ENCODE results near the gene CCNE1. TPM values are rescaled to one million over a fixed set of nuclear protein-coding genes. Genes with fewer than 3 reads are reported as not detected.
"Not testable (repeated sequence)": the region's sequence is repeated elsewhere in the genome, so short reads cannot be mapped to it uniquely, and the experiment has no call there.

The CCNE1 gene
- total RNA-seq, 2 donors from 2014 or later, result 33.3 to 34.9 TPM

DNA sequence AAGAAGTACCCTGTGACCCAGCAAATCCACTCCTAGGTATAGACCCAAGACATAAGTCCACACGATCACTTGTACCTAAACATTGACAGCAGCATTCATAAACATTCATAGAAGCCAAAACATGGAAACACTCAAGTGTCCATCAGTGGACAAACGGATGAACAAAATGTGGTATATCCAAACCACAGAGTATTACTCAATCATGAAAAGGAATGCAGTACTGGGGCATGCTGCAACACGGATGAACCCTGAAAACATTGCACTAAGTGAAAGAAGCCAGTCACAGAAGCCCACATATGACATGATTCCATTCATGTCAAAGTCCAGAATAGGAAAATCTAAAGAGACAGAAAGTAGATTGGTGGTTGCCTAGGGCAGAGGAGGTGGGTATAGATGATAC lies 22.8 kb upstream of the CCNE1 start:
- H3K27ac Mint-ChIP-seq, result no peak overlapping the region
- Histone ChIP-seq H3K9ac (ENCODE audit: extremely low read depth, low read length, poor library complexity, severe bottlenecking) (no peak overlapping the region), H3K36me3 (ENCODE audit: control insufficient read depth, insufficient read depth, low read length) (no peaks in the 10 kb centered on the region), H3K4me1 (ENCODE audit: control insufficient read depth, insufficient read depth, low read length) (no peaks in the 10 kb centered on the region), H3K27me3 (ENCODE audit: control insufficient read depth, insufficient read depth, low read length, poor library complexity, severe bottlenecking) (no peaks in the 10 kb centered on the region), H3K9me3 (ENCODE audit: control insufficient read depth, low read length) (no peaks in the 10 kb centered on the region), H3K4me3 (ENCODE audit: low read length) (no peak overlapping the region), H3K27ac (ENCODE audit: low read depth, low read length) (no peak overlapping the region)
- H3K4me1 Mint-ChIP-seq, result peaks cover 1% of the 10 kb centered on the region
- no peaks in the 10 kb centered on the region for H3K36me3 Mint-ChIP-seq (ENCODE audit: low read depth)
- no peak overlapping the region for H3K4me3 Mint-ChIP-seq
- H3K9me3 Mint-ChIP-seq, result no peaks in the 10 kb centered on the region
- WGBS, 2 experiments (ENCODE audit: insufficient coverage in 1 of 2, insufficient read length in 1 of 2), result 73 to 90% methylated on average over 2 to 3 of the region's 3 CpGs
- no peaks in the 10 kb centered on the region for H3K27me3 Mint-ChIP-seq (ENCODE audit: insufficient read depth)
- TF ChIP-seq, protein P1, sequence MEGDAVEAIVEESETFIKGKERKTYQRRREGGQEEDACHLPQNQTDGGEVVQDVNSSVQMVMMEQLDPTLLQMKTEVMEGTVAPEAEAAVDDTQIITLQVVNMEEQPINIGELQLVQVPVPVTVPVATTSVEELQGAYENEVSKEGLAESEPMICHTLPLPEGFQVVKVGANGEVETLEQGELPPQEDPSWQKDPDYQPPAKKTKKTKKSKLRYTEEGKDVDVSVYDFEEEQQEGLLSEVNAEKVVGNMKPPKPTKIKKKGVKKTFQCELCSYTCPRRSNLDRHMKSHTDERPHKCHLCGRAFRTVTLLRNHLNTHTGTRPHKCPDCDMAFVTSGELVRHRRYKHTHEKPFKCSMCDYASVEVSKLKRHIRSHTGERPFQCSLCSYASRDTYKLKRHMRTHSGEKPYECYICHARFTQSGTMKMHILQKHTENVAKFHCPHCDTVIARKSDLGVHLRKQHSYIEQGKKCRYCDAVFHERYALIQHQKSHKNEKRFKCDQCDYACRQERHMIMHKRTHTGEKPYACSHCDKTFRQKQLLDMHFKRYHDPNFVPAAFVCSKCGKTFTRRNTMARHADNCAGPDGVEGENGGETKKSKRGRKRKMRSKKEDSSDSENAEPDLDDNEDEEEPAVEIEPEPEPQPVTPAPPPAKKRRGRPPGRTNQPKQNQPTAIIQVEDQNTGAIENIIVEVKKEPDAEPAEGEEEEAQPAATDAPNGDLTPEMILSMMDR (conservative IDR thresholded peaks at IDR 0.05), result no peak
- DNase-seq, result no peak

DNA sequence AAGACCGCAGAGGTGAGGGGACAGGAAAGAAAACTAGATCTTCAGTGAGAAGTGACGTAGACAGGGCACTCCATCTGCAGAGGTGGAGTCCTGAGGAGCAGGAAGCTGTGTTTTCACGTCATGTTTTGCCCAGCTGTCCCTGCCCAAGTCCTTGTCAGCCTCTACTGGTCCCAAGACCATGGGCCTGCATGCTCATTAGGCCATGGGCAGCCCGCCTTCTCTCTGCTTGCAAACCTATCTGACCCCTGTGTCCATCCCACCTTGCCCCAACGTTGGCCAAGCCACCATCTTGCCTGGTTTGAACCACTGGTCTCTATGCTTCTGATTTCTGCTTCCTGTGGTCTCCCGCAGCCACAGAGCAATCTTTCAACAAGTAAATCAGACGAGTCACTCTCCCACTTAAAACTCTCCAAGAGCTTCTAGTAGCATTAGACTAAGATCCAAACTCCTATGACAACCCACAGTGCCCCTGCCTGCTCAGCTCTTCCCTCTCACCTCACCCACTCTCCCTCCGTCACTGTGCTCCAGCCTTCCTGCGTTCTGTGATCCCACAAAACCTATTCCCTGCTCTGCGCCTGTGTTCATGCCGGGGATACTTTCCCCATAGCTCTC lies 18.6 kb upstream of the CCNE1 start:
- WGBS, 2 experiments (ENCODE audit: insufficient coverage in 1 of 2, insufficient read length in 1 of 2), result 92 to 99% methylated on average over 8 to 11 of the region's 11 CpGs
- H3K4me3 Mint-ChIP-seq, result no peak overlapping the region

DNA sequence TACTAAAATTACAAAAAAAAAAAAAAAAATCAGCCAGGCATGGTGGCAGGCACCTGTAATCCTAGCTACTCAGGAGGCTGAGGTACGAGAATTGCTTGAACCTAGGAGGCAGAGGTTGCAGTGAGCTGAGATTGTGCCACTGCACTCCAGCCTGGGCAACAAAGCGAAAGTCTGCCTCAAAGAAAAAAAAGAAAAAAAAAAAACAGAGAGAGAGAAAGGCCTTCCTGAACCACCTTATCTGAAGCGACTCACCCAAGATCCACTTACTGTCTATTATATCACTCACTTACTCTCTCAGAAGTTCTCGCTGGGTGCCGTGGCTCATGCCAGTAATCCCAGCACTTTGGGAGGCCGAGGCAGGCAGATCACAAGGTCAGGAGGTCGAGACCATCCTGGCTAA lies 17.3 kb upstream of the CCNE1 start:
- not testable (repeated sequence) for H3K27ac ChIP-seq (ENCODE audit: low read depth, low read length); H3K4me3 ChIP-seq (ENCODE audit: low read length); H3K4me3 Mint-ChIP-seq; H3K9me3 ChIP-seq (ENCODE audit: control insufficient read depth, low read length); DNase-seq; H3K27me3 ChIP-seq (ENCODE audit: control insufficient read depth, insufficient read depth, low read length, poor library complexity, severe bottlenecking); H3K9me3 Mint-ChIP-seq; H3K36me3 ChIP-seq (ENCODE audit: control insufficient read depth, insufficient read depth, low read length); H3K27ac Mint-ChIP-seq; H3K36me3 Mint-ChIP-seq (ENCODE audit: low read depth); H3K4me1 Mint-ChIP-seq; H3K9ac ChIP-seq (ENCODE audit: extremely low read depth, low read length, poor library complexity, severe bottlenecking); H3K4me1 ChIP-seq (ENCODE audit: control insufficient read depth, insufficient read depth, low read length); H3K27me3 Mint-ChIP-seq (ENCODE audit: insufficient read depth)
- 70 to 89% methylated on average over 2 to 7 of the region's 7 CpGs for WGBS, 2 experiments (ENCODE audit: insufficient coverage in 1 of 2, insufficient read length in 1 of 2)

More for the DNA sequence above, 18.6 kb upstream of the CCNE1 start:
- Mint-ChIP-seq H3K4me1 (peaks cover 1% of the 10 kb centered on the region), H3K36me3 (ENCODE audit: low read depth) (no peaks in the 10 kb centered on the region), H3K27me3 (ENCODE audit: insufficient read depth) (no peaks in the 10 kb centered on the region), H3K9me3 (no peaks in the 10 kb centered on the region), H3K27ac (no peak overlapping the region)
- Histone ChIP-seq H3K27me3 (ENCODE audit: control insufficient read depth, insufficient read depth, low read length, poor library complexity, severe bottlenecking) (no peaks in the 10 kb centered on the region), H3K27ac (ENCODE audit: low read depth, low read length) (no peak overlapping the region), H3K4me3 (ENCODE audit: low read length) (no peak overlapping the region), H3K4me1 (ENCODE audit: control insufficient read depth, insufficient read depth, low read length) (no peaks in the 10 kb centered on the region), H3K9ac (ENCODE audit: extremely low read depth, low read length, poor library complexity, severe bottlenecking) (no peak overlapping the region), H3K9me3 (ENCODE audit: control insufficient read depth, low read length) (no peaks in the 10 kb centered on the region), H3K36me3 (ENCODE audit: control insufficient read depth, insufficient read depth, low read length) (no peaks in the 10 kb centered on the region)
- DNase-seq, result peak; percentile 30
- TF ChIP-seq, protein P1 (conservative IDR thresholded peaks at IDR 0.05), result no peak

Measured in endodermal cell (in vitro differentiated cells).